DOHH2 (cell line): ENCODE results near the gene TSNAX.

Source experiments
- H3F3A ChIP-seq: fragments of 200-600 bp; sonication (generic), shearing (Covaris generic); 2 replicates; pipeline ENCODE4 v1.6.0; 2016; ENCODE audit warnings: antibody characterized with exemption, mild to moderate bottlenecking; ENCODE audit not compliant: control insufficient read depth, insufficient read depth
- H3K27ac ChIP-seq: fragments of 200-600 bp; sonication (generic); 2 replicates; pipeline ENCODE4 v1.5.1; 2014; ENCODE audit warnings: low read depth, mild to moderate bottlenecking, low read length, moderate library complexity
- H3K27me3 ChIP-seq: fragments of 200-600 bp; sonication (generic); 2 replicates; pipeline ENCODE4 v1.6.1; 2014; ENCODE audit warnings: mild to moderate bottlenecking, low read length, mixed read lengths; ENCODE audit not compliant: control insufficient read depth
- H3K36me3 ChIP-seq: fragments of 200-600 bp; sonication (generic); 2 replicates; pipeline ENCODE4 v1.6.1; 2014; ENCODE audit warnings: mild to moderate bottlenecking, low read length, moderate library complexity, mixed read lengths; ENCODE audit not compliant: control insufficient read depth
- H3K4me1 ChIP-seq: fragments of 200-600 bp; sonication (generic); 2 replicates; pipeline ENCODE4 v1.6.1; 2014; ENCODE audit warnings: mild to moderate bottlenecking, low read length, mixed read lengths; ENCODE audit not compliant: control insufficient read depth
- H3K4me2 ChIP-seq: fragments of 200-600 bp; sonication (generic); 2 replicates; pipeline ENCODE4 v1.6.0; 2014; ENCODE audit warnings: mild to moderate bottlenecking, low read length, moderate library complexity
- H3K4me3 ChIP-seq: fragments of 200-600 bp; sonication (generic); 2 replicates; pipeline ENCODE4 v1.5.1; 2014; ENCODE audit warnings: mild to moderate bottlenecking, low read length, mixed read lengths
- H3K79me2 ChIP-seq: fragments of 200-600 bp; sonication (generic); 2 replicates; pipeline ENCODE4 v1.6.1; 2014; ENCODE audit warnings: mild to moderate bottlenecking, low read length, mixed read lengths; ENCODE audit not compliant: control insufficient read depth
- H3K9me2 ChIP-seq: fragments of 200-600 bp; sonication (generic); replicated peaks from 2 replicates; pipeline ENCODE4 v1.6.1; 2014; ENCODE audit warnings: mild to moderate bottlenecking, low read length, mixed read lengths; ENCODE audit not compliant: control insufficient read depth
- H3K9me3 ChIP-seq: fragments of 200-600 bp; sonication (generic); 2 replicates; pipeline ENCODE4 v1.6.1; 2014; ENCODE audit warnings: antibody characterized with exemption, low read length, mixed read lengths; ENCODE audit not compliant: control insufficient read depth, insufficient read depth
- H4K20me1 ChIP-seq: fragments of 200-600 bp; sonication (generic); 2 replicates; pipeline ENCODE4 v1.6.0; 2014; ENCODE audit warnings: low read depth, mild to moderate bottlenecking, antibody characterized with exemption, low read length, moderate library complexity; ENCODE audit not compliant: control insufficient read depth, insufficient read depth
- EZH2phosphoT487 ChIP-seq: fragments of 200-600 bp; sonication (generic); IDR thresholded peaks from 2 replicates; pipeline ENCODE4 v1.6.1; 2017; ENCODE audit warnings: borderline replicate concordance, mild to moderate bottlenecking, antibody characterized with exemption, low read length, moderate library complexity, mixed read lengths
- TF ChIP-seq, protein P1 (sequence below): fragments of 200-600 bp; sonication (generic); IDR thresholded peaks from one replicate; pipeline ENCODE4 v1.5.1; 2014; ENCODE audit warnings: antibody characterized with exemption, mild to moderate bottlenecking, low read depth, low read length; ENCODE audit not compliant: poor library complexity, severe bottlenecking

The TSNAX gene

DNA sequence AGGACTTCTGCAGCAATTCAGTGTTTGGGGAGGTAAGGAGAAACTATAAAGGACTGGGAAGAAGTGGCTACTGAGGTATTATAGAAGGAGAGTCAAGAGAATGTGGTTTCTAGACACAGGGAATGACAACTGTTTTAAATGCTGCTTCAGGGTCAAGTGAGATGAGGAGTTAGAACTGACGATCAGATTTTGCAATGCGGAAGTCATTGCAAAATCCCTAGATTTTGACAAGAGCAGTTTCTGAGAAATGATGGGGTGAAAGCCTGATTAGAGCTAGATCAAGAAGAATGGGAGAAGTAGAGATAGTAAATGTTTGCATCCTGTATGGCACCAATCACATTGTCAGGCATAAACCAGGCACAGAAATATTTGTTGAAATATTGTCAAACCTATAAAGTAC is 4.7 kb upstream of the TSNAX start:
- Histone ChIP-seq H3K27ac (no peak overlapping the region), H3K36me3 (no peaks in the 10 kb centered on the region)

DNA sequence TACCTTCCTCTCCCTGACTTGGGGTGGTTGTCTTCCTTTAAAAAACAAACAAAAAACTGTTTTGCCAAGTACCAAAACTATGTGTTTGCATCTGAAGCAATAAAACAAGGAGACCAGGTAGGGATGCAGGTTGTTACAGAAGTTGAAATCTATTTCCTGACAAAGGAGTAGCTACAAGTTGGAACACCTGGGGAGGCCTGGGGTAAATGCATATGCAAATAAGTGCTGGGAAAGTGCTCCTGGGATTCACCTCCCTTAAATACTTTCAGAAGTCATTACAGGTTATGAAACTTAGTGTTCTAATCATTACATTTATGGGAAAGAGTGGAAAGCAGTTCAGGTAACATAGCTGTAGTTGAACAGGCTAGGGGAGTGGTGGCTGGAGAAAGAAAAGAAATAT is 1.9 kb upstream of the TSNAX start:
- Histone ChIP-seq H3K4me3 (no peak overlapping the region), H3K4me2 (peak overlapping the region; percentile 83), H3K27me3 (no peaks in the 10 kb centered on the region)

More for the DNA sequence above, 4.7 kb upstream of the TSNAX start:
- TF ChIP-seq EZH2phosphoT487, result no peak
- TF ChIP-seq, protein P1, sequence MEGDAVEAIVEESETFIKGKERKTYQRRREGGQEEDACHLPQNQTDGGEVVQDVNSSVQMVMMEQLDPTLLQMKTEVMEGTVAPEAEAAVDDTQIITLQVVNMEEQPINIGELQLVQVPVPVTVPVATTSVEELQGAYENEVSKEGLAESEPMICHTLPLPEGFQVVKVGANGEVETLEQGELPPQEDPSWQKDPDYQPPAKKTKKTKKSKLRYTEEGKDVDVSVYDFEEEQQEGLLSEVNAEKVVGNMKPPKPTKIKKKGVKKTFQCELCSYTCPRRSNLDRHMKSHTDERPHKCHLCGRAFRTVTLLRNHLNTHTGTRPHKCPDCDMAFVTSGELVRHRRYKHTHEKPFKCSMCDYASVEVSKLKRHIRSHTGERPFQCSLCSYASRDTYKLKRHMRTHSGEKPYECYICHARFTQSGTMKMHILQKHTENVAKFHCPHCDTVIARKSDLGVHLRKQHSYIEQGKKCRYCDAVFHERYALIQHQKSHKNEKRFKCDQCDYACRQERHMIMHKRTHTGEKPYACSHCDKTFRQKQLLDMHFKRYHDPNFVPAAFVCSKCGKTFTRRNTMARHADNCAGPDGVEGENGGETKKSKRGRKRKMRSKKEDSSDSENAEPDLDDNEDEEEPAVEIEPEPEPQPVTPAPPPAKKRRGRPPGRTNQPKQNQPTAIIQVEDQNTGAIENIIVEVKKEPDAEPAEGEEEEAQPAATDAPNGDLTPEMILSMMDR, result no peak
- H3F3A ChIP-seq, result no peaks in the 10 kb centered on the region
- H3K9me2 ChIP-seq, result no peaks in the 10 kb centered on the region
- no peaks in the 10 kb centered on the region for H4K20me1 ChIP-seq
- H3K9me3 ChIP-seq, result no peaks in the 10 kb centered on the region
- H3K27me3 ChIP-seq, result no peaks in the 10 kb centered on the region
- no peak overlapping the region for H3K4me3 ChIP-seq
- H3K4me1 ChIP-seq, result peaks cover 19% of the 10 kb centered on the region
- no peak overlapping the region for H3K4me2 ChIP-seq
- H3K79me2 ChIP-seq, result peaks cover 5% of the 10 kb centered on the region

DNA sequence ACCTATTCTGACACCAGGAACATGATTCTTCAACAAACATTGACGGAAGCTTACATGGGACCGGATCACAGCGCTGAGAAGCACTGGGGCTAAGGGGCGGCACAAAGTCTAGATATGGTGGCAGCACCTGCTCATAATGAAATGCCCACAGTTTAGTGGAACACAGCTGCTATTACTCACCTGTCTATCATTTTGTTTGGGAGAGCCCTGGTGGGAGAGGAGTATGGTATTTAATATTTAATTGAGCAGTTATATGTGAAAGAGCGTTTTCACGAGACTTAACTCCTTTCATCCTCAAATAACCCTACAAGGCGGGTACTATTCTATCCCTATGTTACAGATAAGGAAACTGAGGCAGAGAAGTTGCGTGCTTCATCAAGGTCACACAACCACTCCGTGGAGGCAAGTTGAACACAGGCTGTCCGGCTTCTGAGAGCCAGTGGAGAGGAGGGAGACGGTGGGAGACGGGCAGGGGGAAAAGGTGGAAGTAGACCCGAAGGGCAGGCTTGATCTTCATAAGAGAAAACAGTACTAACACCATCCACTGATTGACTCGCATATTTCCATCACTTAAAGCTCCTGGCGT is 790 bp upstream of the TSNAX start:
- peaks cover 19% of the 10 kb centered on the region for H3K36me3 ChIP-seq
- peaks cover 41% of the 10 kb centered on the region for H3K79me2 ChIP-seq
- no peaks in the 10 kb centered on the region for H3K9me2 ChIP-seq
- peaks cover 32% of the 10 kb centered on the region for H3K4me1 ChIP-seq
- no peaks in the 10 kb centered on the region for H3K27me3 ChIP-seq
- H3K4me3 ChIP-seq, result peak overlapping the region; percentile 84
- no peaks in the 10 kb centered on the region for H4K20me1 ChIP-seq
- peak overlapping the region; percentile 83 for H3K4me2 ChIP-seq
- no peak for TF ChIP-seq EZH2phosphoT487
- TF ChIP-seq, protein P1, result no peak
- H3K9me3 ChIP-seq, result no peaks in the 10 kb centered on the region
- peak overlapping the region; percentile 69; the same call in 1 of the 2 replicates for H3K27ac ChIP-seq
- no peaks in the 10 kb centered on the region for H3F3A ChIP-seq

More for the DNA sequence above, 1.9 kb upstream of the TSNAX start:
- no peak for TF ChIP-seq EZH2phosphoT487
- TF ChIP-seq, protein P1, result no peak
- Histone ChIP-seq H3K9me3 (no peaks in the 10 kb centered on the region), H3F3A (no peaks in the 10 kb centered on the region), H3K27ac (no peak overlapping the region), H3K9me2 (no peaks in the 10 kb centered on the region), H3K79me2 (peaks cover 33% of the 10 kb centered on the region), H4K20me1 (no peaks in the 10 kb centered on the region), H3K4me1 (peaks cover 32% of the 10 kb centered on the region), H3K36me3 (peaks cover 12% of the 10 kb centered on the region)
